HepG2 (cell line): ENCODE measurements around the gene C3orf70. TPM values are rescaled to one million over a fixed set of nuclear protein-coding genes. Genes with fewer than 3 reads are reported as not detected.

ENCODE experiments used
- ATAC-seq: fragments of 200-7000 bp; cut with Tn5 transposase; 3 replicates; pipeline ENCODE4 v1.9.1; 2020; ENCODE audit warnings: mild to moderate bottlenecking, moderate library complexity
- BruUV-seq: library from RNA; stranded (reverse); fragments of 400-500 nt; replicated peaks from 2 replicates; lab custom pipeline; 2021; lab: Mats Ljungman, UMichigan
- CTCF ChIA-PET: fragments of 300-600 bp; formaldehyde crosslinking; extraction: SDS; loops from one replicate; lab custom pipeline; 2021; ENCODE audit warnings: low total read pairs, inconsistent platforms, low intra/inter-chr PET ratio; lab: Yijun Ruan, JAX
- POLR2A ChIA-PET: fragments of 350-600 bp; sonication (Branson Sonifier 250); formaldehyde crosslinking; loops from one replicate; lab custom pipeline; 2020; ENCODE audit warnings: antibody characterized with exemption, inconsistent platforms; lab: Yijun Ruan, JAX
- DNase-seq: peaks from one replicate; pipeline ENCODE4 v3.0.0-alpha.2; 2015; ENCODE audit warnings: low spot score
- FAIRE-seq: peaks from 3 replicates; lab custom pipeline; 2011; peaks lifted over from hg19 to GRCh38; lab: Jason Lieb, UNC
- H2AFZ ChIP-seq: one replicate; pipeline ENCODE4 v1.6.1; 2011; ENCODE audit warnings: low read length, inconsistent platforms
- H3K27ac ChIP-seq: fragments of 300-600 bp; 3 replicates; pipeline ENCODE4 v1.8.0; 2011; ENCODE audit warnings: mixed run types, mild to moderate bottlenecking, mixed read lengths, low read length, inconsistent platforms; ENCODE audit not compliant: insufficient read depth; ENCODE audit errors: extremely low read length
- H3K27me3 ChIP-seq, 2 experiments: fragments of 200-600 bp in 1 of 2; 2 replicates in 1 of 2; 3 replicates in 1 of 2; pipeline versions ENCODE4 v1.6.0 to v1.8.0; 2011; ENCODE audit warnings: low read length in 2 of 2, mild to moderate bottlenecking in 2 of 2, moderate library complexity in 2 of 2, inconsistent platforms in 1 of 2; ENCODE audit not compliant: insufficient read depth in 2 of 2, control insufficient read depth in 1 of 2
- H3K36me3 ChIP-seq, 2 experiments: fragments of 200-600 bp in 1 of 2; replicated peaks in 1 of 2; 2 replicates in 1 of 2; 3 replicates in 1 of 2; pipeline versions ENCODE4 v1.5.1 to v1.8.0; 2011; ENCODE audit warnings: low read length in 2 of 2, inconsistent platforms in 1 of 2; ENCODE audit not compliant: insufficient read depth in 2 of 2, control insufficient read depth in 1 of 2
- H3K4me1 ChIP-seq: 2 replicates; pipeline ENCODE4 v1.5.1; 2012; ENCODE audit warnings: low read length, inconsistent platforms; ENCODE audit not compliant: insufficient read depth
- H3K4me2 ChIP-seq: 2 replicates; pipeline ENCODE4 v1.6.0; 2011; ENCODE audit warnings: low read depth, low read length, inconsistent platforms
- H3K4me3 ChIP-seq, 3 experiments: fragments of 200-600 bp in 1 of 3; sonication (generic), shearing (Covaris generic) in 1 of 3; replicated peaks in 1 of 3; 2 replicates each; pipeline ENCODE4 v1.5.1; 2011 to 2016; ENCODE audit warnings: low read length in 3 of 3, inconsistent platforms in 2 of 3, low read depth in 2 of 3, mild to moderate bottlenecking in 2 of 3, control low read depth in 1 of 3, mixed read lengths in 1 of 3; ENCODE audit not compliant: insufficient read depth in 1 of 3
- H3K79me2 ChIP-seq: one replicate; pipeline ENCODE4 v1.6.1; 2011; ENCODE audit warnings: low read length, inconsistent platforms; ENCODE audit not compliant: insufficient read depth
- H3K9ac ChIP-seq: 2 replicates; pipeline ENCODE4 v1.6.0; 2011; ENCODE audit warnings: mild to moderate bottlenecking, low read depth, low read length, inconsistent platforms; ENCODE audit not compliant: insufficient read depth
- H3K9me3 ChIP-seq: 2 replicates; pipeline ENCODE4 v1.5.1; 2012; ENCODE audit warnings: mild to moderate bottlenecking, low read length
- H4K20me1 ChIP-seq: 2 replicates; pipeline ENCODE4 v1.6.0; 2011; ENCODE audit warnings: inconsistent platforms, mild to moderate bottlenecking, low read length, moderate library complexity; ENCODE audit not compliant: insufficient read depth
- ATF3 ChIP-seq: sonication (generic); formaldehyde crosslinking; IDR thresholded peaks from 2 replicates; pipeline ENCODE4 v1.4.0; 2020; ENCODE audit warnings: missing genetic modification reagents
- CENPT ChIP-seq: sonication (generic); formaldehyde crosslinking; IDR thresholded peaks from 2 replicates; pipeline ENCODE4 v1.8.0; 2022; ENCODE audit warnings: low read depth, mild to moderate bottlenecking, moderate library complexity, missing genetic modification reagents
- ESRRA ChIP-seq: sonication (generic); formaldehyde crosslinking; IDR thresholded peaks from 2 replicates; pipeline ENCODE4 v1.5.1; 2020; ENCODE audit warnings: mild to moderate bottlenecking, low read depth, missing genetic modification reagents
- GTF3A ChIP-seq: sonication (generic); formaldehyde crosslinking; conservative IDR thresholded peaks from 2 replicates; pipeline ENCODE4 v1.4.0; 2020; ENCODE audit warnings: mild to moderate bottlenecking, missing genetic modification reagents
- HHEX ChIP-seq: IDR thresholded peaks from 2 replicates; pipeline ENCODE4 v1.6.1; 2016; ENCODE audit warnings: control low read depth
- PLRG1 ChIP-seq: fragments of 450-650 bp; conservative IDR thresholded peaks from 2 replicates; pipeline ENCODE4 v1.6.1; 2016
- SAP130 ChIP-seq: IDR thresholded peaks from 2 replicates; pipeline ENCODE4 v1.6.1; 2016; ENCODE audit warnings: low read depth
- SMC3 ChIP-seq: IDR thresholded peaks from 2 replicates; pipeline ENCODE4 v1.6.1; 2011; ENCODE audit warnings: low read length, improper control_type of control experiment
- SRY ChIP-seq: sonication (generic); formaldehyde crosslinking; IDR thresholded peaks from 2 replicates; pipeline ENCODE4 v1.8.0; 2022; ENCODE audit warnings: mild to moderate bottlenecking, missing genetic modification reagents
- STAG1 ChIP-seq: sonication (generic); formaldehyde crosslinking; IDR thresholded peaks from 2 replicates; pipeline ENCODE4 v1.4.0; 2020; ENCODE audit warnings: missing genetic modification reagents
- TARDBP ChIP-seq: sonication (generic); formaldehyde crosslinking; IDR thresholded peaks from 2 replicates; pipeline ENCODE4 v1.8.0; 2022; ENCODE audit warnings: mild to moderate bottlenecking, missing genetic modification reagents
- ZNF501 ChIP-seq: sonication (generic); formaldehyde crosslinking; IDR thresholded peaks from 2 replicates; pipeline ENCODE4 v1.5.1; 2020; ENCODE audit warnings: mild to moderate bottlenecking, moderate library complexity, missing genetic modification reagents
- ZSCAN25 ChIP-seq: sonication (generic); formaldehyde crosslinking; IDR thresholded peaks from 2 replicates; pipeline ENCODE4 v1.8.0; 2022; ENCODE audit warnings: mild to moderate bottlenecking, missing genetic modification reagents
- WGBS: methylation state at CpG from one replicate; pipeline ENCODE4 v1.1.6; 2017; ENCODE audit warnings: low lambda C conversion rate; 5-methylcytosine and 5-hydroxymethylcytosine counted together
- in situ Hi-C: cut with HindIII; loops from 2 replicates; pipeline ENCODE4 v1.10.0; 2017; ENCODE audit warnings: low pct_unique_long_range_greater_than_20kb; ENCODE audit not compliant: extremely low pct_ligation_motif_present
- intact Hi-C: fragments of 100-400 bp; cut with micrococcal nuclease; formaldehyde crosslinking; loops from one replicate; pipeline ENCODE4 v1.10.0; 2022; ENCODE audit not compliant: unreplicated experiment
- polyA plus RNA-seq, 8 experiments: library from polyadenylated mRNA; depleted of rRNA in 3 of 8; stranded (reverse) in 7 of 8; unstranded in 1 of 8; fragments of >200 nt; fragmentation: Illumina TruSeq in 4 of 8; extraction: Trizol in 4 of 8; gene quantifications; 2 replicates each; pipeline versions ENCODE4 v1.2.1 to v1.2.3, GENCODE V29; 2011 to 2016; ENCODE audit warnings: low read depth in 4 of 8, missing spikeins in 1 of 8, mixed read lengths in 1 of 8; ENCODE audit not compliant: insufficient read depth in 1 of 8
- total RNA-seq, 5 experiments: library from RNA; depleted of rRNA; stranded (reverse); fragments of >200 nt; fragmentation: Illumina TruSeq; extraction: Trizol; gene quantifications; 2 replicates each; pipeline ENCODE4 v1.2.3, GENCODE V29; 2016; ENCODE audit warnings: low read depth in 1 of 5
- TF ChIP-seq, protein P1 (sequence below): sonication (generic); formaldehyde crosslinking; IDR thresholded peaks from 2 replicates; pipeline ENCODE4 v1.5.0; 2020; ENCODE audit warnings: mild to moderate bottlenecking, missing genetic modification reagents, moderate library complexity
- TF ChIP-seq, protein P2 (sequence below): sonication (generic); formaldehyde crosslinking; IDR thresholded peaks from 2 replicates; pipeline ENCODE4 v1.5.0; 2020; ENCODE audit warnings: missing genetic modification reagents

C3orf70 gene
- total and polyA plus RNA-seq, 2 of the 13 experiments (the other 11 are each of a cell fraction or from before 2014, with no cell fraction given) = 0.79 to 2.4 TPM

GRCh38 chr3:185065059-185065458 lies 87.8 kb downstream of the C3orf70 start:
- ATAC-seq = peak; percentile 42
- intact Hi-C loops = no loop called here
- WGBS = 33% methylated on average over 3 of the region's 3 CpGs
- no peaks in the 10 kb centered on the region for H4K20me1 ChIP-seq
- H3K4me3 ChIP-seq = no peak overlapping the region
- no peaks in the 10 kb centered on the region for H3K79me2 ChIP-seq
- peaks cover 10% of the 10 kb centered on the region for H3K4me1 ChIP-seq
- TF ChIP-seq, protein P1, sequence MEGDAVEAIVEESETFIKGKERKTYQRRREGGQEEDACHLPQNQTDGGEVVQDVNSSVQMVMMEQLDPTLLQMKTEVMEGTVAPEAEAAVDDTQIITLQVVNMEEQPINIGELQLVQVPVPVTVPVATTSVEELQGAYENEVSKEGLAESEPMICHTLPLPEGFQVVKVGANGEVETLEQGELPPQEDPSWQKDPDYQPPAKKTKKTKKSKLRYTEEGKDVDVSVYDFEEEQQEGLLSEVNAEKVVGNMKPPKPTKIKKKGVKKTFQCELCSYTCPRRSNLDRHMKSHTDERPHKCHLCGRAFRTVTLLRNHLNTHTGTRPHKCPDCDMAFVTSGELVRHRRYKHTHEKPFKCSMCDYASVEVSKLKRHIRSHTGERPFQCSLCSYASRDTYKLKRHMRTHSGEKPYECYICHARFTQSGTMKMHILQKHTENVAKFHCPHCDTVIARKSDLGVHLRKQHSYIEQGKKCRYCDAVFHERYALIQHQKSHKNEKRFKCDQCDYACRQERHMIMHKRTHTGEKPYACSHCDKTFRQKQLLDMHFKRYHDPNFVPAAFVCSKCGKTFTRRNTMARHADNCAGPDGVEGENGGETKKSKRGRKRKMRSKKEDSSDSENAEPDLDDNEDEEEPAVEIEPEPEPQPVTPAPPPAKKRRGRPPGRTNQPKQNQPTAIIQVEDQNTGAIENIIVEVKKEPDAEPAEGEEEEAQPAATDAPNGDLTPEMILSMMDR (CRISPR knock-in tag) = peak; percentile 20; the same call in 1 of the 2 replicates
- TF ChIP-seq SMC3 = 0 out of 2 replicates have a peak, but pooled peaks have one; percentile 10
- peak; percentile 36; the same call in 1 of the 2 replicates for TF ChIP-seq STAG1
- TF ChIP-seq TARDBP (CRISPR knock-in tag) = no peak
- no peak for TF ChIP-seq ATF3 (CRISPR knock-in tag)
- BruUV-seq = no TSS peak
- H3K9ac ChIP-seq = no peak overlapping the region
- no peak overlapping the region for H3K4me2 ChIP-seq
- POLR2A ChIA-PET = no interaction called here
- H3K27me3 ChIP-seq = peaks cover 0 to 1% of the 10 kb centered on the region in 2 experiments; a peak in 1 of 5 replicates
- H3K27ac ChIP-seq = no peak overlapping the region
- H3K36me3 ChIP-seq = no peaks in the 10 kb centered on the region
- CTCF ChIA-PET = interaction anchor here (0.7 kb wide), 1 partner anchor 112 kb away, joined by 4 read pairs; no protein-coding TSS in a partner anchor
- no peak for FAIRE-seq
- no peak overlapping the region for H2AFZ ChIP-seq
- H3K9me3 ChIP-seq = peaks cover 12% of the 10 kb centered on the region
- in situ Hi-C loops = no loop called here
- DNase-seq = no peak

- no peak for TF ChIP-seq SRY (CRISPR knock-in tag)
- TF ChIP-seq PLRG1 = no peak
- no peak for TF ChIP-seq ZSCAN25 (CRISPR knock-in tag)
- TF ChIP-seq SAP130 (CRISPR knock-in tag) = no peak
- TF ChIP-seq, protein P2, sequence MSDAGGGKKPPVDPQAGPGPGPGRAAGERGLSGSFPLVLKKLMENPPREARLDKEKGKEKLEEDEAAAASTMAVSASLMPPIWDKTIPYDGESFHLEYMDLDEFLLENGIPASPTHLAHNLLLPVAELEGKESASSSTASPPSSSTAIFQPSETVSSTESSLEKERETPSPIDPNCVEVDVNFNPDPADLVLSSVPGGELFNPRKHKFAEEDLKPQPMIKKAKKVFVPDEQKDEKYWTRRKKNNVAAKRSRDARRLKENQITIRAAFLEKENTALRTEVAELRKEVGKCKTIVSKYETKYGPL (CRISPR knock-in tag) = no peak
- TF ChIP-seq GTF3A (CRISPR knock-in tag) = no peak
- TF ChIP-seq HHEX (CRISPR knock-in tag) = no peak
- no peak for TF ChIP-seq CENPT
- no peak for TF ChIP-seq ESRRA (CRISPR knock-in tag)
- no peak for TF ChIP-seq ZNF501 (CRISPR knock-in tag)
- Histone ChIP-seq H2AFZ (no peak overlapping the region), H3K9me3 (peaks cover 12% of the 10 kb centered on the region), H3K36me3 (no peaks in the 10 kb centered on the region), H3K9ac (no peak overlapping the region), H3K4me2 (no peak overlapping the region), H3K27ac (no peak overlapping the region), H4K20me1 (no peaks in the 10 kb centered on the region), H3K4me1 (no peaks in the 10 kb centered on the region), H3K27me3 (no peaks in the 10 kb centered on the region), H3K4me3 (no peak overlapping the region), H3K79me2 (no peaks in the 10 kb centered on the region)
- in situ Hi-C loops (no loop called here), intact Hi-C loops (no loop called here)
- no peak for FAIRE-seq
- POLR2A ChIA-PET = no interaction called here
- CTCF ChIA-PET = no interaction called here
- 4% methylated on average over 3 of the region's 3 CpGs for WGBS
- no peak for DNase-seq
- ATAC-seq = no peak
- no TSS peak for BruUV-seq
These were observed 89.4 kb downstream of the C3orf70 start for GRCh38 chr3:185063431-185063830.
